Measurements from ENCODE around the gene SLC25A52.

Gene SLC25A52

GRCh38 chr18:31711365-31712172 lies 49.1 kb downstream of the SLC25A52 start:
- Histone ChIP-seq H3K9ac (ENCODE audit: low read depth, low read length) (no peak overlapping the region), H3K79me2 (ENCODE audit: insufficient read depth, low read length) (no peaks in the 10 kb centered on the region), H3K27me3 (ENCODE audit: insufficient read depth, low read length, poor library complexity) (peaks cover 2% of the 10 kb centered on the region), H4K20me1 (ENCODE audit: insufficient read depth, low read length) (no peaks in the 10 kb centered on the region), H2AFZ (ENCODE audit: low read depth, low read length) (no peak overlapping the region), H3K4me2 (ENCODE audit: insufficient read depth, low read length) (no peak overlapping the region), H3K9me3 (ENCODE audit: insufficient read depth, low read length, severe bottlenecking) (no peaks in the 10 kb centered on the region), H3K4me1 (ENCODE audit: insufficient read depth, low read length) (no peaks in the 10 kb centered on the region), H3K4me3 (ENCODE audit: low read depth in 1 of 2, low read length in 2 of 2) (no peak overlapping the region), H3K27ac (ENCODE audit: low read length) (no peak overlapping the region), H3K36me3 (ENCODE audit: insufficient read depth, low read length) (no peaks in the 10 kb centered on the region)
- DNase-seq (no peak), ATAC-seq (ENCODE audit: insufficient read depth, low read depth) (no peak)
- TF ChIP-seq EZH2 (IDR thresholded peaks at IDR 0.05; ENCODE audit: borderline replicate concordance, low read depth, low read length, severe bottlenecking) (no peak), CTCF (IDR thresholded peaks at IDR 0.05; ENCODE audit: borderline replicate concordance, extremely low read depth, low read length, poor library complexity, severe bottlenecking) (no peak)

- DNase-seq (no peak), ATAC-seq (ENCODE audit: insufficient read depth, low read depth) (peak; percentile 53; the same call in 1 of the 3 replicates)
- H3K4me2 ChIP-seq (ENCODE audit: insufficient read depth, low read length), result no peak overlapping the region
- peaks cover 4% of the 10 kb centered on the region for H3K27me3 ChIP-seq (ENCODE audit: insufficient read depth, low read length, poor library complexity)
- H3K27ac ChIP-seq (ENCODE audit: low read length), result no peak overlapping the region
- no peaks in the 10 kb centered on the region for H3K4me1 ChIP-seq (ENCODE audit: insufficient read depth, low read length)
- no peak overlapping the region for H2AFZ ChIP-seq (ENCODE audit: low read depth, low read length)
- H3K9ac ChIP-seq (ENCODE audit: low read depth, low read length), result no peak overlapping the region
- H3K4me3 ChIP-seq (ENCODE audit: low read depth in 1 of 2, low read length in 2 of 2), result no peak overlapping the region
- H4K20me1 ChIP-seq (ENCODE audit: insufficient read depth, low read length), result no peaks in the 10 kb centered on the region
- no peaks in the 10 kb centered on the region for H3K79me2 ChIP-seq (ENCODE audit: insufficient read depth, low read length)
- no peaks in the 10 kb centered on the region for H3K36me3 ChIP-seq (ENCODE audit: insufficient read depth, low read length)
- H3K9me3 ChIP-seq (ENCODE audit: insufficient read depth, low read length, severe bottlenecking), result no peaks in the 10 kb centered on the region
- peak; percentile 40 for TF ChIP-seq CTCF (IDR thresholded peaks at IDR 0.05; ENCODE audit: borderline replicate concordance, extremely low read depth, low read length, poor library complexity, severe bottlenecking)
- no peak for TF ChIP-seq EZH2 (IDR thresholded peaks at IDR 0.05; ENCODE audit: borderline replicate concordance, low read depth, low read length, severe bottlenecking)
Measured at GRCh38 chr18:31710826-31711225, 49.9 kb downstream of the SLC25A52 start.

All from DND-41 (cell line).